ENCODE data around the gene ECT2L.
A peak's percentile ranks its signal among the peaks of the same experiment; 100 is the strongest.

The ECT2L gene

DNA sequence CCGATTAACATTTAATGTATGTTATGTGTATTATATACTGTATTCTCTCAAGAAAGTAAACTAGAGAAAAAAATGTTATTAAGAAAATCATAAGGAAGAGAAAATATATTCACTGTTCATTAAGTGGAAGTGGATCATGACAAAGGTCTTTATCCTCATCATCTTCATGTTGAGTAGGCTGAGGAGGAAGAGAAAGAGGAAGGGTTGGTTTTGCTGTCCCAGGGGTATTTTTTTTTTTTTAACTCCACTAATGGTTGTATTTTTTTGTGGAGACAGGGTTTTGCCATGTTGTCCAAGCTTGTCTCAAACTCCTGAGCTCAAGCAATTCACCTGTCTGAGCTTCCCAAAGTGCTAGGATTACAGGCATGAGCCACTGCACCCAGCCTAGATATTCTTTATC lies 11.0 kb downstream of the ECT2L start:
- DNase-seq: no peak

DNA sequence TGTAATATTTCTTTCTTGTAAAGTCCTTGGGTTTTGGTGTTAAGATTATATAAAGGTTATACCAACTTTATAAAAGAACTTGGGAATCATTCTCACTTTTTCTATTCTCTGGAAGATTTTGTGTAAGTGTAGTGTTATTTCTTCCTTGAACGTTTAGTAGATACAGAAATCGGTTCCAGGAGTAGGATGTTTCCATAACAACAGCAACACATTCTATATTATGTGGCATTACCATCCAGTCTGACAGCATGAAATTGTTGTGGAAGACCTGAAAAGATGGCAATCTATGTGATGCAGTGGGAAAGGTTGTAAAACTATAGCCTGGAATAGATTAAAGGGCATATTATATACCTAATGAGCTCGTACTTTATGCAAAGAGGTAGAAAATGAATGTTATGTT lies 13.8 kb downstream of the ECT2L start:
- DNase-seq: no peak

DNA sequence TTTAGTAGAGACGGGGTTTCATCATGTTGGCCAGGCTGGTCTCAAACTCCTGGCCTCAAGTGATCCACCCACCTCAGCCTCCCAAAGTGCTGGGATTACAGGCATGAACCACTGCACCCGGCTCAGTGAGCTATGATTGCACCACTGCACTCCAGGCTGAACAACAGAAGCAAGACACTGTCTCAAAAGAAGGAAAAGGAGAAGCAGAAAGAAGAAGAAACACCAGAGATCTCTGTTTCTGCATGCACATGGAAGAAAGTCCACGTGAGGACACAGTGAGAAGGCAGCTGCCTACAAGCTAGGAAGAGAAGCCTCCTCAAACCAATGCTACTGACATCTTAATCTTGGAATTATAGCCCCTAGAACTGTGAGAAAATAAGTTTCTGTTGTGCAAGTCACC lies 16.0 kb downstream of the ECT2L start:
- DNase-seq: no peak

DNA sequence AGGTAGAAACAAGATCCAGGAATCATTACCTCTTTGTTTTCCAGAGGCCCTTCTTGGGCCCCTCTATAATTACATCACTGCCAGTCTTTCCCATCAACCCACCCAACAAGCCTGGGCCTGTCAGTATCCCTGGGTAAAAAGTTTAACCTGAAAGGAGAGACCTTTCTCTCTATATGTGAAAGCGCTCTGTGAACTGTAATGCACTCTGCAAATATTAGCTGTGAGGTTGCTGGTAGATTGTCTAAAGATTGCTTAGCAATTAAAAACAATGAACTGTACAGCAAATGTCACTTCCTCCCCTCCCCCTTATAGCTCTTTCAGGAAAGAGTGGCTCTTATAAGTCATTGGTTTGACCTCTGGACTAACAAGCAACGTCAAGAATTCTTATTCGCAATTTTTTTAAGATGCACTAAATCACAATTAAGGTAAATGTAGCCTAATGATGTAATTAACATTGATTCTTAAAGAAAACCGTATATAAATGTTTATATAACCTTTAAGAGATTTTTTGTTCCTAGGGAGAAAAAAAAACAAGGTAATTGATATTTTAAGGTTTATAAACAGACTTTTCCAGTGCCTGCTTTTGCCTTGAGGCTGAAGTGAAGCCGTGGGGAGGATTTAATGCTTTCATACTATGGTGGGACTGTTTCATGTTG lies 18.4 kb downstream of the ECT2L start:
- DNase-seq: no peak

DNA sequence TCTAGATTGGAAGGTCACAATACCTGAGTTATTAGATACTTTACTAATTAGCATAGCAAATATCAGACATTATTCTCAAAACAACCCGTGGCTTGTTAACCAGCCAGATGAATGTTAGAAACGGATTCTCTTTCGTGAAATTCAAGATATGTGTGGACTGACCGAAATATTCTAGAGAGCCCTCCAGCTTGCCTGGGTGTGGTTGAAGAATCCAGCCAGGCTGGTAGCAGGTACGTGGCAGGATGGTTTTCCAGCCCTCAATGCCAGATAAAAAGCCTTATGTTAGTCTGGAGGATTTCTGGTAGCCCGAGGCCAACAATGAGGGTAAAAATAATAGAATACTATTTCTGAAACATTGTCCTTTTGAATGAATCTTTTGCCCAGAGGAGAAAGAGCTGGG lies 19.3 kb downstream of the ECT2L start:
- no peak for DNase-seq

DNA sequence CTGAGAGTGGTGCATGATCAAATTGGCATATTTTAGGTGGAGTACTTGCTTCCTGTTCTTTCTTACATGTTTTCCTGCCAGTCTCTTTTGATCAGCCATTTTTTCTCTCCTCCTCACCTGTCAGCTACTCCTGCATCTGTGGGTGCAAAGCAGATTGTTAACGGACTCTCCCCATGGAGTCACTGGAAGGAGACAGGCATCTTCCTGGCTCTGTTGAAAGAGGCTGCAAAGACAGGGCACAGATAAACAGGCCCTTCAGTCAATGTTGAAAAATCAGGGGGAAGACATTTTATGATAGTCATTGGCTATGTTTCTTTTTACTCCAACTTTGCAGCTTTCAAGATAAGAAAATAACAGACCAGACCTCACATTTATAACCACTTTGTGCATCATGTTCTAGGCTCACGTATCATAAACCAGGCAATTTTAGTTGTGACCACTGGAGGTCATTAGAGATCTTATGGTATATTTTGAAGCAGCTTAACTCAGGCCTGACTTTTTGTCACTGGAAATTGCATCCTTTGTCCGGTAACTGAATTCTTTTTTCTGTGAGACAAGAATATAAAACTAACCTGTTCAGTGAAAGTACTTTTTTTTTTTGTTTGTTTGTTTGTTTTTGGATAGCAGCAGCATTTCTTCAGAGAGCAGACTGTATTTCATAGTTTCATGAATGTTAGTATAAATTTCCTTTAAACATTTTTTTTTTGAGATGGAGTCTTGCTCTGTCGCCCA lies 20.1 kb downstream of the ECT2L start:
- peak; percentile 11 for DNase-seq

DNA sequence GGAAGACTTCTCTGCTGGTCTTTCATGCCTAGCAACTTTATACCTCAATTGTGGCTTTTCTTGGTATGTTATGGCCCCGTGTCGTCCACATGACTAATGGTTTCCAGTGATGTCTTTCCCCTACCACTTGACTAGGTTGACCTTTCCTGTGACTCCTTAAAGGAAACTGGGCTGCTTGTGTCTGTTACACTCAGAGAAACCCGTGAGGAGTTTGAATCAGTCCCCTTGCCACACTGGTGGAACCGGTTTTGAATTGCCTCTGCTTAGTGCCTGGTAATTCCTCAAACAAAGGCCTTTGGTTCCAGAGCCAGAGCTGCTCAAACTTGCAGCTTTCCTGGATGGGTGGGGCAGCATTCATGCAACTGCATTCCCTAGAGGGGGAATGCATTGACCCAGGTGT lies 21.9 kb downstream of the ECT2L start:
- DNase-seq: no peak

DNA sequence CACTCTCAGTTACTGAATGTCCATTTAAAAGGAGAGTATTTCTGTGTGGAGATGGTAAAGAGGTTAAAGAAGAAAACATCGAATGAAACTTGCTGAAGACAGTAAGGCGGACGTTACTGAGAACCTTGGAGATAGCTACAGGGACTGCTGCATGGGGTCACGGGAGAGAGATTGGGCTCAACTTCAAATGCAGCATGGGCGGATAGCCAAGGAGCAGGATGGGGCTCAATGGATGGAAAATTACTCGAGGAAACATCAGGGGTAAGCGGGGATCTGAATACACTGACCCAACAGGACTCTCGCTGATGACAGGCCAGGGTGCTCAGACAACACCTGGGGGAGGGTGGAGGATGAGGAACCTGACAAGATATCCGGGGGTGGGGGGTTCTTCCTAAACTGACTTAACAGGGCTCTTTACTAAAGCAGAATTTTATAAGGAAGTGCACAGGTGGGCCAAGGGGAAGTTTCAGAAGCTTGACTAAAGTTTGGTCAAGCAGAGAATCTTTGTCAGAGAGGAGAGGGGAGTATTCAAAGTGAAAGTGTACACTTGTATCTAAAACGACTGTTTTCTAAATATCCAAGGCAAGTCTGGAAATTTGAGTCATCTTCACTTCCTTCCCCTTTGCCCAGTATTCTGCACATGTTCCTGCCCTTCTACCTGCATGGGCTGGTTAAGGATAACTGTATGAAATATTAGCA lies 22.8 kb downstream of the ECT2L start:
- DNase-seq: no peak

DNA sequence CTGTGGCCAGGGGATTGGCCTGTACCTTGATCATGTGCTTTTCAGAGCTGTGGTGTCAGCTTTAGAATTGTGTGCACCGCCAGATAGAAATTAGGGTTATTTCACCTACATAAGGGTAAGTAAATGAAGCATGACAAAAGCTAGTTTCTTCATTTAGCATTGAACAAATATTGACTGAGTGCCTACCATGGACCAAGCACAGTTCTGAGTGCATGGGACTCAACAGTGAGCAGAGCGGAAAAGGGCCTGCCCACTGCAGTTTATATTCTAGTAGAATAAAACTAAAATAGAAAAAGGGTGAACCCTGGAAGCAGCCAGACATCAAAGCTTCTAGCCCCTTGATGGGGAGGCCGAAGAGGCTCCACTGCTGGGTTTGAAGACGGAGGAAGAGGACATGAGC lies 25.6 kb downstream of the ECT2L start:
- DNase-seq: no peak

DNA sequence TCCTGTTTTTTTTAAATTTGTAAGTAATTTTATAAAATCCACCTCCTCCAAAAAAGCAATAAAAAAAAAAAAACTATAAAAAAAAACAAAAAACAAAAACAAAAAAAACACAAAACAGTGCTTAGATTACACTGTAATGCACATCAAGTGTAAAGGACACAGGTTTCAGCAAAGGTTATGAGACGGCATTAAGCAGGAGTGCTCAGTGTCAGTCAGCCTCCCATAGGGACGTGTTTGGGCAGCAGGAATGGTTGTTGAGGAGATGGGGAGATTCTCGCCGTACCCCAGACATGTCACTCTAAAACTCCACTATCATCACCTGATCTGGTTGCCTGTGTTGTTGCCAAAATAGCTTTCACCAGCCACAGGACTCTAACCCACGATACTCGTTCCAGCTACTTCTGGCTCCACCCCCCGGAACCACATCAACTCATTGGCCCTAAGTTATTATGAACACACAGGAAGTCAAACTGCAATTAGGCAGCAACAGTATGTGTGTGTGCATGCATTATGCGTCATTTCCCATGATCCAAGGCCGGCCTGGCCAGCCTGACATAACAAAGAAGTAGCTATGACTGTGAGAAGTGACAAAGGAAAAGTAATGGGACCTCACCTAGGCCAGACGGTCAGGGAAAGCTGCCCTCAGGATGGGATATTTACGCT lies 28.7 kb downstream of the ECT2L start:
- DNase-seq: no peak

DNA sequence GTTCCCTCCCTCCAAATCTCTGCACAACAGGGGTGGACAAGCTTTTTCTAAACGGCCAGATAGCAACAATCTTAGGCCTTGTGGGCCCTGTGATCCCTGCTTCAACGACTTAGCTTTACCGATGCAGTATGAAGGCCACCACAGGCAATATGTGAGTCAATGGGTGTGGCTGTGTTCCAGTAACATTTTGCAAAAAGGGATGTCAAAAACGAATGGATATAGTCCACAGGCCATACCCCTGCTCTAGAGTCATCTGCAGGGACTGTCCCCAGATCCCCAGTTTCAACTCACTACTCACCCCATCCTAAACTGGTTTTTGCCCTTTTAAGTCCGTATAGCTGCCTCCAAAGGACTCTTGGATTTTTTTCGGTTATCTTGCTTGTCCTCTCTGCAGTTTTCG lies 34.4 kb downstream of the ECT2L start:
- DNase-seq: no peak

DNA sequence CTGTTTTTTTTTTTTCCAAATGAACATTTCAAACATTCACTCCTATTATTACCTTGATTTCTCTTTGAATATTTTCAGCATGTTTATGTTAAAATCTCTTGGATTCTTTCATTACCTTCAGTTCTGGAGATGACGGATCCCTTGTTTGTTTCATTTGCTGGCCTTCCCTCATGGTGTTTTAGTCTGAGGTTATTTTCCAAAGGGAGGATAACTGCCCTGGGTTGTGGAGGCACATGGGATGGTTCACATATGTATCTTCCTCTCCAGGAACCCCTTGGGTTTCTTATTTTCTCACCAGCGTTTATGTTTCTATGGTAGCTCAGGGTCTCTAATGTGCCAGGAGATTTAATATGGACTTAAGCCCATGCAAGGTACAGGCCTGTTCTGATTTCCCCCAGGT lies 36.3 kb downstream of the ECT2L start:
- no peak for DNase-seq

DNA sequence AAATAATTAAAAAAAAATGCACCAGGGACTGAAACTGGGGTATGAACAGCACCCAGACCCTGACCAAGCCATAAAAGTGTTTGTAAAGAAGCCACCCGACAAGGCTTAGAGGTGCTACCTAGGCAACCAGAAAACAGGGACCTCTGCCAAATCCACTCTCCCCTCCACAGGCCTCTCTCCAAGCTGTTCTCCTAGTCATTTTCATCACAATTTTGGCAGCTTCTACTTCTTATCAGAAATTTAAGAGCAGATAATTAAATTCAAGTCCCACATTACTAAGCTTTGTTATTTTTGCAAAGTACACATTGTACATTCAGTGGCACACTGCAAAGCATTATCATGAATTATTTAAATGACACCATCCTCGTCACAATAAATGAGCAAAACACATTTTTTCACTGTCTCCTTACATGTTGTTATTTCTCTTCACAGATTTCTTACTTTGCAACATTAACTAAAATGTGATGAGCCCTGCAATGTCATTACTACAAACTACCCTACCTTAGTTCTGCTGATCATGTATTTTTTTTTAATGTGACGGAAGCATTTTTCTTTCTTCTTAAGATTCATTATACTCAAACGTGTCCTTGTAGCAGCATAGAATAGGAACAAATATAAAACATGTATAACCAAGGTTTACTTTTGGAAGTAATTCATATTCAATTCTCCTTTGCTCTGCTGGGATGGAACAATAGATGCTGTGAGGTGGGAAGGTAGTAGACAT lies 38.1 kb downstream of the ECT2L start:
- peak; percentile 81 for DNase-seq

DNA sequence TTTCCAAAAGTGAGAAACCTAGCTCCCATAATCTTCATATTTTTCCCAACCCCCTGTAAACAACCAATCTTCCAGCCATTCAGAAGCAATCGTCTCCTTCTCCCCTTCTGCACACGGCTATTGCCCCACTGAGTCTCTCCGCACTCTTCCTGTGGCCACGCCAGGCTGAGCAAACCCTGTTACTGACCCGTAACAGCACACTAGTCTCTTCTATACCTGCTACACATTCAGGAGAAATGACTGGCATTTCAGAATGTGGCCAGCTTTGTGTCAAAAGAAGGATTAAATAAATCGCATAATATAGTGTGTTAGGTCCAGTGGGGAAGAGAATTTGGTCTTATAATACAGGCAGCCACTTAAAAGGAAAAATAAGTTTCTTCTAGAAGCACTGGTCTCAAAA lies 41.4 kb downstream of the ECT2L start:
- no peak for DNase-seq

DNA sequence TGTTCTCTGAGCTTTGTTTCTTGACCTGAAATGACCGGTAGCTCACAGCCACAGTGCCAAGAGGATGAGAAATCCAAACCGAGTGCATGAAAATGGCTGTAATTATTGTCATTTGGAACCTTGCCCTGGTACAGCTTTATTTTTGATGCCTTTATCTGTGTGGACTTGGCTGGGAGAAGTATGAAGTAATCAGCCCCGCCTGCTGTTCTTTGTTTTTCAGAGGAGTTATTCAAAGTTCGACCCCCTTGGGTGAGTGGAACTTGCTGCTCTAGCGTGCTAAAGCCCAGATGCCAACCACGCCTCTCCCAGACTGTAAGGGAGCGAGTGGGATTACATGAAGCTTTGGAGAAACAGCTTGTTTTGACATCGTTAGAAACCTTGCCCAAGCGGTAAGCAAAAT lies 48.3 kb downstream of the ECT2L start:
- DNase-seq: peak; percentile 37

DNA sequence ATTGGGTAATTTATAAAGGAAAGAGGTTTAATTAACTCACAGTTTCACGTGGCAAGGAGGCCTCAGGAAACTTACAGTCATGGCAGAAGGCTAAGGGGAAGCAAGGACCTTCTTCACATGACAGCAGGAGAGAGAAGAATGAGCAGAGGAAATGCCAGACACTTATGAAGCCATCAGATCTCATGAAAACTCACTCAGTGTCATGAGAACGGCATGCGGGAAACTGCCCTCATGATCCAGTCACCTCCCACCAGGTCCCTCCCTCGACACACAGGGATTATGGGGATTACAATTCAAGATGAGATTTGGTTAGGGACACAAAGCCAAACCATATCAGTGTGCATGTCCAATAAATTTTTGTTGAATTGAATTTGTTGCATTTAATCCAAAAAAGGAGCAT lies 52.0 kb downstream of the ECT2L start:
- no peak for DNase-seq

DNA sequence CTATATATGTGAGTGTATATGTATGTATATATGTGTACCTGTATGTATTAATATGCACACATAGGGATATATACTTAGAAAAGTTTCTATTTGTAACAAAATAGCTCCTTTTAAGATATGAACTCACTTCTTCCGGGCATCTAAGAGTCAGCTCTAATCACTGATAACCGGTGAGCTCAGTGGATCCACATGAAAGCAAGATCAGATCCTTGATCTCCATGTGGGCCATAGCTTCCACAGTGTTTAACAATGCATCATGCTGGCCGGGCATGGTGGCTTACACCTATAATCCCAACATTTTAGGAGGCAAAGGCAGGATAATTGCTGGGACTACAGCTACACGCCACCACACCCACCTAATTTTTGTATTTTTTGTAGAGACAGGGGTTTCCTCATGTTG lies 52.6 kb downstream of the ECT2L start:
- no peak for DNase-seq

DNA sequence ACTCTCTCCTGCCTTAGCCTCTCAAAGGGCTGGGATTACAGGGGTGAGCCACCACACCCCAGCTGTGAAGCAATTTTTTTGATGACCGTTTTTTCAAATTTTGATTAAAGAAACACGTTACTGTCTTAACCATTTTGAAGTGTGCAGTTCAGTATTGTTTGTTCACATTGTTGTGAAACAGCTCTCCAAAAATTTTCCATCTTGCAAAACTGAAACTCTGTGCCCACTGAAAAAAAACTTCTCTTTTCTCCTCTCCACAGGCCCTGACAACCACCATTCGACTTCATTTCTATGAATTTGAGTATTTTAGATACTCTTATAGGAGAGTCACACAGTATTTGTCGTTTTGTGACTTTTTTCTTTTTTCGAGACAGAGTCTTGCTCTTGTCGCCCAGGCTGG lies 53.9 kb downstream of the ECT2L start:
- no peak for DNase-seq

DNA sequence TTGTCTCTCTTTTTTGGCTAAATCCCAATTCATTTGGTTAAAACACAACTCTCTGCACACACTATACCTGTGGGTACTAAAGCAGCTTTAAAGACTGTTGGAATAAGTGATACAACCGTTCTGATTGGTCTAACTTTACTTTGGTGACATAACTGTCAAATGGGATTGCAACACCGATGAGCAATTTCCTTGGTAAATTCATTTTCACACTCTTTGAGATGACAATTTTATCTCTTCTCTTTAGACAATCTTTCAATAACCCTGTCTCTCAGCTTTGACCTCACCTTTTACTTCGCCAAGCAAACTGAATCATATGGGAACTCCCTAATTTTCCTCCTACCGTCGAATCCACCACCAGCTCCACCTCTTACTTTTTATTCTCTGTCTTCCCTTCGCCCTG lies 60.8 kb downstream of the ECT2L start:
- DNase-seq: no peak

DNA sequence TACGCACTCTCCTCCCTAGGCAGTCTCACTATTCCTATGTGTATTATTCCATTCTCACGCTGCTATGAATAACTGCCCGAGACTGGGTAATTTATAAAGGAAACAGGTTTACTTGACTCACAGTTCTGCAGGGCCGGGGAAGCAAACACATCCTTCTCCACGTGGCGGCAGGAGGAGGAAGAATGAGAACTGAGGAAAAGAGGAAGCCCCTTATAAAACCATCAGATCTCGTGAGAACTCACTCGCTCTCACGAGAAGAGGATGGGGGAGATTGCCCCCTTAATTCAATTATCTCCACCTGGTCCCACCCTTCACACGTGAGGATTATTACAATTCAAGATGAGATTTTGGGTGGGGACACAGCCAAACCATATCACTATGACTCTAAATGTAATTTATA lies 61.9 kb downstream of the ECT2L start:
- no peak for DNase-seq

DNA sequence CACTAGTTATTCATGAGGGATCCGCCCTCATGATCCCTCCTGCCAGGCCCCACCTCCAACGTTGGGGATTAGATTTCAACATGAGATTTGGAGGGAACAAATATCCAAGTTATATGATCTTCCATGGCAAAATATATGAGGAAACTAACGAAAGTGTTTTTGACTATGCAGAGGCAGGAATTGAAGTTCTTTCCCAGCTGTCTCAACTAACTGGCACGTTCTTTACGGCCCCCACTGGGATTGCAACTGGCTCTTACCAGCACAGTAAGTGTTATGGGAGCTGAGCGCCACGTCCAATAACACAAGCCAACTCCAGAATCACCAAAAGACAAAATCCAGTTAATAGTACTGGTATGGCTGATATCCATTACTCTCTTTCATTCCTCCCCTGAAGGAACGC lies 66.6 kb downstream of the ECT2L start:
- DNase-seq: no peak

DNA sequence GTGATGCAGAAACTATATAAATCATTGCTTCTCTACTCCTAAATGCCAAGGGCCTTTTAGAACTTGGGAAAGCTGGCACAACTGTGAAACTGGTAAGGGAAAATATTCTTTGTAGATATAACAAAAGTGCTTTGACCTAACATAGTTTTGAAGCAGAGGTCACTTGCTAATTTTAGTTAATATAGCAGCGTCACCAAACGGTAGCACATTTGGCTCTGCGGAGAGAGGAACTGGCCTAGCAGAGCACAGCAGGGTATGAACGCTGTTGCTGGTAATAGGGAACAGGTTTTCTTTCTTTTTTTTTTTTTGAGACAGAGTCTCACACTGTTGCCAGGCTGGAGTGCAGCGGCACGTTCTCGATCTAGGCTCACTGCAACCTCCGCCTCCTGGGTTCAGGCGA lies 67.4 kb downstream of the ECT2L start:
- DNase-seq: no peak

DNA sequence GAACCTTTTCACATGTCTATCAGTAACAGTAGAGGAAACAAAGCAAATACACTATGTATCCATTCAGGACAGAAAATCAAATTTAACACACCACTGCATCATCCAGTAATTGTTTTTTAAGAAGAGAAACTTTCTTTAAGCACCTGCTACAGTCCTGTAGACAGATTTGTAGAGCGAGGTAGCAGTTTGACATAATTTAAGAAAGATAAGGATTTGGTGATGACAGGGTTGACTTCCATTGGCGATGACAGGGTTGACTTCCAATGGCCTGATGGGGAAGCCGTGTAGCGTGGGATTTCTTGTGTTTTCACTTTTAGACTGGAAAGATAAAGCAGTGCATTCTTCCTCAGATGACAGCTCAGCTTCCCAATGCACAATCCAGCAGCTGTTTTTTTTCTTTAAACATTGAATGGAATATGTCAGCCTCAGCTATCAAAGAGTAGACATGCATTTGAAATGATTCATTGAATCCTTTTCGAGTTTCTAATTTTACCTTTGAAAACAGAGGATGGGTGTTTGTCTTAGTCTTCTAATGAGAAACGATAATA lies 68.5 kb downstream of the ECT2L start:
- DNase-seq: no peak

Data from NCI-H1092 (cell line).